ENCODE results near the gene ELMO2.

- no peak for TF ChIP-seq ZNF274 (IDR thresholded peaks at IDR 0.05; ENCODE audit: low read length)
- TF ChIP-seq ZNF274 (tag by site-specific recombination; IDR thresholded peaks at IDR 0.05; ENCODE audit: borderline replicate concordance) = no peak
- TF ChIP-seq CTCF (tag by site-specific recombination; IDR thresholded peaks at IDR 0.05) = no peak
- no peak for TF ChIP-seq ZNF580 (tag by site-specific recombination; IDR thresholded peaks at IDR 0.05)
- TF ChIP-seq, protein P1, sequence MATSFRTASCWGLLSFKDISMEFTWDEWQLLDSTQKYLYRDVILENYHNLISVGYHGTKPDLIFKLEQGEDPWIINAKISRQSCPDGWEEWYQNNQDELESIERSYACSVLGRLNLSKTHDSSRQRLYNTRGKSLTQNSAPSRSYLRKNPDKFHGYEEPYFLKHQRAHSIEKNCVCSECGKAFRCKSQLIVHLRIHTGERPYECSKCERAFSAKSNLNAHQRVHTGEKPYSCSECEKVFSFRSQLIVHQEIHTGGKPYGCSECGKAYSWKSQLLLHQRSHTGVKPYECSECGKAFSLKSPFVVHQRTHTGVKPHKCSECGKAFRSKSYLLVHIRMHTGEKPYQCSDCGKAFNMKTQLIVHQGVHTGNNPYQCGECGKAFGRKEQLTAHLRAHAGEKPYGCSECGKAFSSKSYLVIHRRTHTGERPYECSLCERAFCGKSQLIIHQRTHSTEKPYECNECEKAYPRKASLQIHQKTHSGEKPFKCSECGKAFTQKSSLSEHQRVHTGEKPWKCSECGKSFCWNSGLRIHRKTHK (tag by site-specific recombination; IDR thresholded peaks at IDR 0.05) = no peak
- no peak for TF ChIP-seq GLIS2 (tag by site-specific recombination; IDR thresholded peaks at IDR 0.05)
- TF ChIP-seq HOXD13 (CRISPR knock-in tag; IDR thresholded peaks at IDR 0.05; ENCODE audit: borderline replicate concordance) = no peak
- no peak for TF ChIP-seq ZNF623 (tag by site-specific recombination; IDR thresholded peaks at IDR 0.05)
- no peak for TF ChIP-seq ZBTB21 (tag by site-specific recombination; IDR thresholded peaks at IDR 0.05)
- TF ChIP-seq PATZ1 (tag by site-specific recombination; IDR thresholded peaks at IDR 0.05) = no peak
- TF ChIP-seq ZNF768 (tag by site-specific recombination; IDR thresholded peaks at IDR 0.05) = no peak
- TF ChIP-seq, protein P2, sequence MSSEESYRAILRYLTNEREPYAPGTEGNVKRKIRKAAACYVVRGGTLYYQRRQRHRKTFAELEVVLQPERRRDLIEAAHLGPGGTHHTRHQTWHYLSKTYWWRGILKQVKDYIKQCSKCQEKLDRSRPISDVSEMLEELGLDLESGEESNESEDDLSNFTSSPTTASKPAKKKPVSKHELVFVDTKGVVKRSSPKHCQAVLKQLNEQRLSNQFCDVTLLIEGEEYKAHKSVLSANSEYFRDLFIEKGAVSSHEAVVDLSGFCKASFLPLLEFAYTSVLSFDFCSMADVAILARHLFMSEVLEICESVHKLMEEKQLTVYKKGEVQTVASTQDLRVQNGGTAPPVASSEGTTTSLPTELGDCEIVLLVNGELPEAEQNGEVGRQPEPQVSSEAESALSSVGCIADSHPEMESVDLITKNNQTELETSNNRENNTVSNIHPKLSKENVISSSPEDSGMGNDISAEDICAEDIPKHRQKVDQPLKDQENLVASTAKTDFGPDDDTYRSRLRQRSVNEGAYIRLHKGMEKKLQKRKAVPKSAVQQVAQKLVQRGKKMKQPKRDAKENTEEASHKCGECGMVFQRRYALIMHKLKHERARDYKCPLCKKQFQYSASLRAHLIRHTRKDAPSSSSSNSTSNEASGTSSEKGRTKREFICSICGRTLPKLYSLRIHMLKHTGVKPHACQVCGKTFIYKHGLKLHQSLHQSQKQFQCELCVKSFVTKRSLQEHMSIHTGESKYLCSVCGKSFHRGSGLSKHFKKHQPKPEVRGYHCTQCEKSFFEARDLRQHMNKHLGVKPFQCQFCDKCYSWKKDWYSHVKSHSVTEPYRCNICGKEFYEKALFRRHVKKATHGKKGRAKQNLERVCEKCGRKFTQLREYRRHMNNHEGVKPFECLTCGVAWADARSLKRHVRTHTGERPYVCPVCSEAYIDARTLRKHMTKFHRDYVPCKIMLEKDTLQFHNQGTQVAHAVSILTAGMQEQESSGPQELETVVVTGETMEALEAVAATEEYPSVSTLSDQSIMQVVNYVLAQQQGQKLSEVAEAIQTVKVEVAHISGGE (tag by site-specific recombination; conservative IDR thresholded peaks at IDR 0.05; ENCODE audit: low read depth) = no peak
- no peak for TF ChIP-seq ZNF24 (tag by site-specific recombination; IDR thresholded peaks at IDR 0.05)
Observed at GRCh38 chr20:46316984-46317684, 89.3 kb downstream of the ELMO2 start.

Data from HEK293 (cell line).